NCI-H82 treated with DMSO at 0.1 percent for 48 hours (cell line): ENCODE measurements around the gene TRIM4.

Source experiments
- DNase-seq: peaks from one replicate; lab custom pipeline; 2025; ENCODE audit not compliant: unreplicated experiment; lab: John Stamatoyannopoulos, UW

TRIM4 gene

GRCh38 chr7:99848420-99849216 is 70.7 kb downstream of the TRIM4 start:
- no peak for DNase-seq

- no peak for DNase-seq
These were observed 75.0 kb downstream of the TRIM4 start for GRCh38 chr7:99844328-99844727.

- DNase-seq, result no peak
These were observed 75.5 kb downstream of the TRIM4 start for GRCh38 chr7:99843808-99844207.

GRCh38 chr7:99842926-99843325 is 76.4 kb downstream of the TRIM4 start:
- DNase-seq, result no peak
